Measurements from ENCODE around the gene NRAP.

NRAP gene

DNA sequence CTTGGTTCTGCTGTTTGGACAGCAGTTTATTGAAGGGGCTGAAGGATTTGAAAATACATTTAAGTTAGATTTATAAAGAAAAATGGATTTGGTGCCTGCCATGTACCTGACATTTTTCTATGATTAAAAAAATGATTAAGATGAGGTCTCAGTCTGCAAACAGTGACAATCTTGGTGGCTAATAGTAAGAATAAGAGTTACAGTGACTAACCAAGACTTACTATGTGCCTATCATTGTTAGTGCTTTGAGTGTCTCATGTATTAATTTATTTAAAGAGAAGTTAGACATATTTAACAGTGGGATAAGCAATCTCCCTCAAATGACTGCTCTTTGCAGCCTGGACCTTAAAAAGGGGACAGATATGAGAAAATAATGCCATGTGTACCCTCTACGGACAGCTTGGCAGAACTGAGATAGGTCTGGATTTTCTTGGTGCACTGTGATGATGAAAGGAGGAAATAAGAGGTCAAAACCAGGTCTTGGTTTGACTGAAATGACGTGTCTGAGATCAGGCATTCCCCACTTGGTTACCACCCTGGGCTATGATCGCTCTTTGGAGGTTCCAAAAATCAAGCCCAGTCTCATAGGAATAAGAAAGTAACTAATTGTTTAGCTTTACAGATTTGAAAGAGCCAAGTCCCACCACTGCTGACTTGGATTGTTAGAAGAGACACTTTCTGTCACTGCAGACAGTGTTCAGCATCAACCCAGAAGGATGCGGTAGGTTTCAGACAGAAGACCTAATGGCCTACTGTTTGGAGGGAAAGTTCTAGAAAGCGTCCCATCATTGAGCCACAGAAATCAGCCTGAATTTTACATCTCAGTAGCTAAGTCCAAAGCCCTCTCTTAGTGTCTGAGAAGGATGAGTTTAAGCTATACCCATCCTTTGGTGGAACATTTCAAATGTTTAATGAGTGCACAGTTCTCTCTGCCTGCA is 18.0 kb upstream of the NRAP start:
- peak overlapping the region; percentile 81 for H3K27ac ChIP-seq (ENCODE audit: insufficient read depth, low read length, poor library complexity, severe bottlenecking)
- no peak for DNase-seq
- no peak overlapping the region for H3K4me3 ChIP-seq (ENCODE audit: insufficient read depth, low read depth, low read length, poor library complexity, severe bottlenecking)
- H3K4me1 ChIP-seq (ENCODE audit: control insufficient read depth, insufficient read depth, low read length, poor library complexity, severe bottlenecking) = peaks cover 15% of the 10 kb centered on the region
- H3K36me3 ChIP-seq (ENCODE audit: control insufficient read depth, insufficient read depth, low read length) = no peaks in the 10 kb centered on the region
- no peaks in the 10 kb centered on the region for H3K9me3 ChIP-seq (ENCODE audit: control insufficient read depth, low read length)
- H3K27me3 ChIP-seq (replicated peaks; ENCODE audit: control insufficient read depth, insufficient read depth, low read length, poor library complexity, severe bottlenecking) = no peaks in the 10 kb centered on the region

DNA sequence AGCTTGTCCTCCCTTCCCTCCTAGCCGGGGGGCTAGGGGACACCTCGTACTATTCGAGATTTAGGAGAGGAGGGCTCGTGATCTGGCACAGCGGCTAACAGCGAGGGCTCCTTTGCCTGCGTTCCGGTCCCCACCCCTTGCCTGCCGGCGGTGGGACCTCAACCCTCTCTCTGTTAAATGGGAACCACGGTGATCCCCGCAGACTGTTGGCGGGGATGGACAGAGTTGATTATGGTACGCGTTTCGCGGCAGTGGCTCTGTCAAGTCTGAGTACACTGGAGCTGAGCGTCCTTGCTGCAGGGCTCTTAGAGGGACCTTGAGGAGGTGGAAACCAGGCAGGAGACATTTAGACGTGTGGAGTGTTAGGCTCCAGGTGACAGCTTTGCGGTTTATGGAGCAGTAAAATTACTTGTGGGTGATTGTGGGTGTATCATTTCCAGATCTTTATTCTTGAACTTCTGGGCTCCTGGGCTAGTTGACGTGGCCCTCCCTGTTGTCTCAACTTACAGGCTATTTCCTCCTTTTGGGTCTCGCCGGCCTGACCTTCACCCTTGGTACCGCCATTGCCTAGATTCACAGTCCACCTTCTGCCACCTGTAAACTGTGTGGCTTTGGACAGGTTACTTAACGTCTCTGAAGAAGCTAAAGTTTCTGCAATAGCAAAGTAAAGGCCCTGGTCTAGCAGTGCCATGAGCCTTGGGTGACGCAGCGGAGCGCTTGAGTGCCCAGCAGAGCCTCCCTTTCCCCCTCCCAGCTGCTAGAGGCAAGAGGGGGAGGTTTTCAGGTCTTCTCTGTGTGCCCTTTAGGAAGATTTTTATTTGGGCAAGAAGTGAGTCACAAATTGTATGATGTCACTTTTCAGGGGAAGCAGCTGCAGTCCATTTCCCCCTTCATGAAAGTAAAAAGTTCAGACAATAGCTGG is 16.6 kb upstream of the NRAP start:
- Histone ChIP-seq H3K27ac (ENCODE audit: insufficient read depth, low read length, poor library complexity, severe bottlenecking) (peak overlapping the region; percentile 81), H3K4me1 (ENCODE audit: control insufficient read depth, insufficient read depth, low read length, poor library complexity, severe bottlenecking) (peaks cover 15% of the 10 kb centered on the region), H3K4me3 (ENCODE audit: insufficient read depth, low read depth, low read length, poor library complexity, severe bottlenecking) (peak overlapping the region; percentile 99), H3K27me3 (replicated peaks; ENCODE audit: control insufficient read depth, insufficient read depth, low read length, poor library complexity, severe bottlenecking) (no peaks in the 10 kb centered on the region), H3K36me3 (ENCODE audit: control insufficient read depth, insufficient read depth, low read length) (no peaks in the 10 kb centered on the region), H3K9me3 (ENCODE audit: control insufficient read depth, low read length) (no peaks in the 10 kb centered on the region)
- DNase-seq = no peak

DNA sequence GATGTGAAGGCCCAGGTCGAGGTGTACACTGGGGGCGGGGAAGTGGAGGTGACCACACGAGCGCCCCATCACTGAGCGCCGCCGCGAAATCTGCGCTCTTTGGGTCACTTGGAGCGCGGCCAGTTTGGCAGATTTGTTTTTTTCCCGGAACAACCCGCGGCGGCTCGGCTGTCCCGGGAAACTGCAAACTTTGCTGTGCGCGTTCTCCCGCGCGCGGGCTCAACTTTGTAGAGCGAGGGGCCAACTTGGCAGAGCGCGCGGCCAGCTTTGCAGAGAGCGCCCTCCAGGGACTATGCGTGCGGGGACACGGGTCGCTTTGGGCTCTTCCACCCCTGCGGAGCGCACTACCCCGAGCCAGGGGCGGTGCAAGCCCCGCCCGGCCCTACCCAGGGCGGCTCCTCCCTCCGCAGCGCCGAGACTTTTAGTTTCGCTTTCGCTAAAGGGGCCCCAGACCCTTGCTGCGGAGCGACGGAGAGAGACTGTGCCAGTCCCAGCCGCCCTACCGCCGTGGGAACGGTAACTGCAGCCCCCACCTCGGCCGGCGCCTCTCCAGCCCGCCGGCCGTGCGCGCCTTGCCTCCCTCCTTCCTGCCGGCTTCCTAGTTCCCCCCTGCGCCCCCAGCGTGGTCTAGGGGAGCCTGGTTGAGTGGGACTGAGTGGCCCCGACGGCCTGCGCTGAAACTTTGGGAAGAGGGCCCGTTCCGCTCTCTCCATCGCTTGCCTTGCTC is 15.8 kb upstream of the NRAP start, which contains the start of gene CASP7:
CASP7 (plus strand) TSS at position 450 of the 727 bp plus-strand sequence. CDS start 17,582 bp downstream, outside the sequence.
- H3K4me1 ChIP-seq (ENCODE audit: control insufficient read depth, insufficient read depth, low read length, poor library complexity, severe bottlenecking) = peaks cover 15% of the 10 kb centered on the region
- no peaks in the 10 kb centered on the region for H3K9me3 ChIP-seq (ENCODE audit: control insufficient read depth, low read length)
- H3K27me3 ChIP-seq (replicated peaks; ENCODE audit: control insufficient read depth, insufficient read depth, low read length, poor library complexity, severe bottlenecking) = no peaks in the 10 kb centered on the region
- H3K4me3 ChIP-seq (ENCODE audit: insufficient read depth, low read depth, low read length, poor library complexity, severe bottlenecking) = peak within 1 kb of the TSS; percentile 99
- peak; percentile 65 to 72 (median 68) for DNase-seq
- H3K36me3 ChIP-seq (ENCODE audit: control insufficient read depth, insufficient read depth, low read length) = no peaks in the 10 kb centered on the region
- H3K27ac ChIP-seq (ENCODE audit: insufficient read depth, low read length, poor library complexity, severe bottlenecking) = peak within 1 kb of the TSS; percentile 81

DNA sequence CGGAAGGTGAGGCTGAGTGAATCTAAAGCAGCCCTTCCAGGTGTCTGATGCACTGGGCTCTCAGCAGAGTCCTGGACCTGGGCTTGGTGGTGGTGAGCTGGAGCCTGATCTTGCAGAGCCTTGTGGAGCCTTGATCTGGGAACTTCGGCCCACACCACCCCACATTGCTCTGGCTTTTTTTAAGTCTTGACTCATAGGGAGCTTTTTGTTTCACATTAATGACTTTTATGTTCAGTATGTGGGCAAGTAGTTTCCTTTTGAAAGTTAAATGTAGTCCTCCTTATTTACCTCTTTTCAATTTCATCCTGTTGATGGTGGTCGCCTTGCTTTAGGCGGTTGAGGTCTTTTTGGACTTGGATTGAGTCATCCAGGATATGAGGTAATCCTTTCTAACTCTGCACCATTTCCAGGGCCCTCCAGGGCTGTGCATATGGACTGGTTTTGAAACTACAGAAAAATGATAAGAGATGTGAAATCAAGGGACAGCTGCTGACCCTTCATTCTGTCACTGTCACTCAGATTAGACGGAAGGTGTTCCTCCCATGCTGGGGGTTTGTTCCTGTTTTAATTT is 2.9 kb upstream of the NRAP start:
- Histone ChIP-seq H3K27ac (ENCODE audit: insufficient read depth, low read length, poor library complexity, severe bottlenecking) (no peak overlapping the region), H3K27me3 (replicated peaks; ENCODE audit: control insufficient read depth, insufficient read depth, low read length, poor library complexity, severe bottlenecking) (peaks cover 4% of the 10 kb centered on the region), H3K4me1 (ENCODE audit: control insufficient read depth, insufficient read depth, low read length, poor library complexity, severe bottlenecking) (no peaks in the 10 kb centered on the region), H3K9me3 (ENCODE audit: control insufficient read depth, low read length) (no peaks in the 10 kb centered on the region), H3K36me3 (ENCODE audit: control insufficient read depth, insufficient read depth, low read length) (no peaks in the 10 kb centered on the region), H3K4me3 (ENCODE audit: insufficient read depth, low read depth, low read length, poor library complexity, severe bottlenecking) (no peak overlapping the region)
- no peak for DNase-seq

DNA sequence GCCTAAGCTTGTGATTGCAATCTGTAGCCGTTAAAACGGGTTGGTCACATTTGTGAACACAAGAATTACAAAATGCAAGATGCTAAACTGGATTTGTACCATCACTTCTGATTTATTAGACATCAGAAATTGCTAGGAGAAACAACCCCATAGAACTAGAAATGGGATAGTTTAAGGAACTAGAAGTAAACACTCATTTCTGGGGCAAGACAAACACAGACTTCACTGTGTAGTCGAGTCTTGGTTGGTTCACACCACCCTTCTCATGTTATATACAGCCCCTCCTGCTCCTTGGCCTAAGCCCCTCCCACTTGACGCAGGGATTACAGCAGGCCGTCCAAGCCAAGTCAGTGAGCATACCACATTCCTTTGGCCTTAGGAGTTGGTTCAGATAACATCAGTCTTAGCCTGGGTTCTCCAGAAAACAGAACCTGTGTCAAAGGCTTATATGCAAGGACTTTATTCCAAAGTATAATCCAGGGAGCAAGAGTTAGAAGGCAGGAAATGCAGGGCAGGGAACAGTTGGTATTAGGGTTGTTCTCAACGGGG is 2.0 kb upstream of the NRAP start:
- no peak overlapping the region for H3K4me3 ChIP-seq (ENCODE audit: insufficient read depth, low read depth, low read length, poor library complexity, severe bottlenecking)
- no peak overlapping the region for H3K27ac ChIP-seq (ENCODE audit: insufficient read depth, low read length, poor library complexity, severe bottlenecking)
- H3K4me1 ChIP-seq (ENCODE audit: control insufficient read depth, insufficient read depth, low read length, poor library complexity, severe bottlenecking) = no peaks in the 10 kb centered on the region
- no peak for DNase-seq
- H3K27me3 ChIP-seq (replicated peaks; ENCODE audit: control insufficient read depth, insufficient read depth, low read length, poor library complexity, severe bottlenecking) = peaks cover 4% of the 10 kb centered on the region
- H3K9me3 ChIP-seq (ENCODE audit: control insufficient read depth, low read length) = no peaks in the 10 kb centered on the region
- H3K36me3 ChIP-seq (ENCODE audit: control insufficient read depth, insufficient read depth, low read length) = no peaks in the 10 kb centered on the region

DNA sequence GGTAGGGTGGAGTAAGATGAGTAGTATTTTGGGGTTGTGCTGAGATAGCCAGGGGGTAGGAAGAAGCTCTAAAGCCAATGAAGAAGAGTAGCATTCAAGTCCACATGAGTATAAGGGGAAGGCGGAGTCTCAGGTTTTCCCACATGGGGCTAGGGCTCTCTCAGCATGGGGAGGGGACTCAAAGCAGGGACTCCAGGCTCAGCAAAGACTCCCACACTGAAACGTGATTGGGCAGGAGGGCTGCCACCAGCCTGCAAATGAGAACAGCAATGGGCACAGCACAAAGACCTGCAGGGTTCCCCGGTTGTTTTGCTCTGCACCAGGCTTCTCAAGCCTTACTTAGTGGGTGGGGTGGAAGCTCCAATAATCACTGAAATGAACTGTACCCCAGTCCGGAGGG is 1.5 kb upstream of the NRAP start:
- Histone ChIP-seq H3K4me1 (ENCODE audit: control insufficient read depth, insufficient read depth, low read length, poor library complexity, severe bottlenecking) (no peaks in the 10 kb centered on the region), H3K27me3 (replicated peaks; ENCODE audit: control insufficient read depth, insufficient read depth, low read length, poor library complexity, severe bottlenecking) (peaks cover 3% of the 10 kb centered on the region), H3K4me3 (ENCODE audit: insufficient read depth, low read depth, low read length, poor library complexity, severe bottlenecking) (no peak overlapping the region), H3K27ac (ENCODE audit: insufficient read depth, low read length, poor library complexity, severe bottlenecking) (no peak overlapping the region), H3K36me3 (ENCODE audit: control insufficient read depth, insufficient read depth, low read length) (no peaks in the 10 kb centered on the region), H3K9me3 (ENCODE audit: control insufficient read depth, low read length) (no peaks in the 10 kb centered on the region)
- DNase-seq = no peak

DNA sequence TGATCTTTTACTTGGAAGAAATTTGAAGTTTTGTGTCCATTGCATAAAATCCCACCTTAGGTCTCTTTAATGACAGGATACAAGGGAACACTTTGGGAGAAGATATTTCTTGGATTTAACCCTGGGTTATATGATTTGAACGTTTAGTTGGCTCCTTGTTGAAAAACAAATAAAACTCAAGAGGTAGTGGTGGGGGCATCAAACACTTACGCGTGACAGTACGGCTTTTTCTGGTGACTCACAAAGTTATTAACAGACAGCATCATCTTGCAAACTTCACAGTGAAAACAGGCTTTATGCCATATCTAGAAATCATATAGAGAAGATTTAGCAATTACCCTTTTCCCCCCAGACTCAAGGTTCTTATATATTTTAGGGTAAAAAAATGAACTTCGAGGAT is 699 bp downstream of the NRAP start:
- Histone ChIP-seq H3K4me3 (ENCODE audit: insufficient read depth, low read depth, low read length, poor library complexity, severe bottlenecking) (no peak overlapping the region), H3K27me3 (replicated peaks; ENCODE audit: control insufficient read depth, insufficient read depth, low read length, poor library complexity, severe bottlenecking) (no peaks in the 10 kb centered on the region), H3K36me3 (ENCODE audit: control insufficient read depth, insufficient read depth, low read length) (no peaks in the 10 kb centered on the region), H3K4me1 (ENCODE audit: control insufficient read depth, insufficient read depth, low read length, poor library complexity, severe bottlenecking) (no peaks in the 10 kb centered on the region), H3K9me3 (ENCODE audit: control insufficient read depth, low read length) (no peaks in the 10 kb centered on the region), H3K27ac (ENCODE audit: insufficient read depth, low read length, poor library complexity, severe bottlenecking) (no peak overlapping the region)
- no peak for DNase-seq

DNA sequence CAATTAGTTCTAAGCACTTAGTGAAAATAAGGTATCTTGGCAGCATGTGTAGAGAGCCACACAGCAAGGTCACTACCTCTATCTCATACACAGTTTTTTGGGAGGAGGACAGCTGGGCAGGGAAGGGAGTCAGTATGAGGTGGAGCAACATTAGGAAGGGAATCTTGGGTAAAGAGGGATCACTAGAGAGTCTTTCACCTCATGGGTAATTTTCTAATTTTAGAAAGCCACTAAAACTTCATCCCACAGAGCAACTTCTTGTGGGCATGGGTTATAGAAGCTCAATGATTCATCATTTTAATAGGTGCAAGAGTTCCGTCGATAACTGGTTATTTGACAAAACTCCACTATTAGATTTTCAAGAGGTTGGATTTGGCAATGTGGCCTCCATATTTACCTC is 2.5 kb downstream of the NRAP start:
- Histone ChIP-seq H3K36me3 (ENCODE audit: control insufficient read depth, insufficient read depth, low read length) (no peaks in the 10 kb centered on the region), H3K4me3 (ENCODE audit: insufficient read depth, low read depth, low read length, poor library complexity, severe bottlenecking) (no peak overlapping the region), H3K27me3 (replicated peaks; ENCODE audit: control insufficient read depth, insufficient read depth, low read length, poor library complexity, severe bottlenecking) (no peaks in the 10 kb centered on the region), H3K9me3 (ENCODE audit: control insufficient read depth, low read length) (no peaks in the 10 kb centered on the region), H3K27ac (ENCODE audit: insufficient read depth, low read length, poor library complexity, severe bottlenecking) (no peak overlapping the region), H3K4me1 (ENCODE audit: control insufficient read depth, insufficient read depth, low read length, poor library complexity, severe bottlenecking) (no peaks in the 10 kb centered on the region)
- DNase-seq = no peak

DNA sequence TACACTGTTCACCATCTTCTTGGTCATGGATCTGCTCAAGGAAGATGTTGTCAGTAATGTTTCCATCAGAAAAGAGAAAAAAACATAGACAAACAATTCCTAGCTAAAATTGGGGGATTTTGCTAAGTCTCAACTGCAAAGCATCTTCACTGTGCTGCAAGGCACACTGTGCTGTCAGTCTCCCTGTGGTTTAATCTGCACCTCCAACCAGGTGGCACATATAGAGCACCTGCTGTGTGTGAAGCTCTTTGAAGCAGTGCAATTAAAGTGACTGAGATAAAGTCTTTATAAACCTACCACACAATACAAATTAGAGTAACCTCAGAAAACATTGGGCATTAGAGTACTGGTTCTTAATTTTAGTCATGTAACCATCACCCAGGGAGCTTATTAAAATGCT is 6.3 kb downstream of the NRAP start:
- Histone ChIP-seq H3K4me1 (ENCODE audit: control insufficient read depth, insufficient read depth, low read length, poor library complexity, severe bottlenecking) (no peaks in the 10 kb centered on the region), H3K4me3 (ENCODE audit: insufficient read depth, low read depth, low read length, poor library complexity, severe bottlenecking) (no peak overlapping the region), H3K27ac (ENCODE audit: insufficient read depth, low read length, poor library complexity, severe bottlenecking) (no peak overlapping the region), H3K36me3 (ENCODE audit: control insufficient read depth, insufficient read depth, low read length) (no peaks in the 10 kb centered on the region), H3K27me3 (replicated peaks; ENCODE audit: control insufficient read depth, insufficient read depth, low read length, poor library complexity, severe bottlenecking) (no peaks in the 10 kb centered on the region), H3K9me3 (ENCODE audit: control insufficient read depth, low read length) (no peaks in the 10 kb centered on the region)
- DNase-seq = no peak

Measured in effector memory CD4-positive, alpha-beta T cell (primary cell).